GM18870 (cell line): ENCODE measurements around the gene RALGPS2.

Experiments
- ATAC-seq: cut with Tn5 transposase; IDR thresholded peaks from one replicate; pipeline ENCODE4 v1.9.1; 2021; ENCODE audit warnings: moderate library complexity; ENCODE audit not compliant: unreplicated experiment

Gene RALGPS2

DNA sequence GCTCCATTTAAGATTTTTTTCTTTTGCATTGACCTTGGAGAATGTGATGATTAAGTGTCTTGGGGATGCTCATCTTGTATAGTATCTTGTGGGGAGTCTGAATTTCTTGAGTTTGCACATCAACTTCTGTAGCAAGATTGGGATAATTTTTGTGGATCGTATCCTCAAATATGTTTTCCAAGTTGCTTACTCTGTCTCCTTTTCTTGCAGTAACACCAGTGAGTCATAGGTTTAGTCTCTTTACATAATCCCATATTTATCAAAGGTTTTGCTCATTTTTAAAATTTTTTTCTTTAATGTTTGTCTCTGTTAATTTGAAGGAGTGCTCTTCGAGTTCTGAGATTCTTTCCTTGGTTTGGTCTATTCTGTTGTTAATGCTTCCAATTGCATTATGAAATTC, 187.6 kb downstream of the RALGPS2 start:
- no peak for ATAC-seq

DNA sequence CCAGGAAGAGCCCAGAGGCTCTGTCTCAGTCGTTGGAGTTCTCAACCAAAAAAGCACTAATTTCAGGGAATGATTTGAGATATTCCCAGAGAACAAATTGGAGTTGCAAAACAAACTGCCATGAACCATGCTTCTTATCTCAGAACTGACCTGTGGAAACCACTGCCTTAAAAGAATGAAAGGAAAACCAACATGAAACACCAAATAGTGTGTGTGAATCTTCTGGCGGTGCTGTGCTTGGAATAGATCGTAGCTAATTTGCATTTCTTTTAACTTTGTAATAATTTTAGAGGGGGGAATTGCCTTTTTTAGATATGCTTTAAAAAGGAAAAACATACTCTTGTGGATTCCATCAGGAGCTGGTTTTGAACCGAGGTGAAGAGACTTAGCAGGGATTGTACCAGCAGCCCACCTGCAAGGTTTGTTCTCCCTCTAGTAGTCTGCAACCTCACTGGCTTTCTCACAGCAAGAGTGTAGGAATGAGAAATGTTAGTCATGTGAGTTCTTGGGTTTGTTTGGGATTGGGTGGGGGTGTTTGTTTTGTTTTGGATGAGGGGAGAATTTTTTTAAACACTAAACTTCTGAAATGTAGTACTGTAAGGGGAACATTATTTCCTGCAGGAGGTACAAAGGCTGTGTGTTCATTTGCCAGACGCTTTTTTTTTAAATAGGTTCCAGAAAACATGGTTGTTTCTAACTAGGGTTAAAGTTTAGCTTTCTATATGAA, 191.6 kb downstream of the RALGPS2 start:
- no peak for ATAC-seq

DNA sequence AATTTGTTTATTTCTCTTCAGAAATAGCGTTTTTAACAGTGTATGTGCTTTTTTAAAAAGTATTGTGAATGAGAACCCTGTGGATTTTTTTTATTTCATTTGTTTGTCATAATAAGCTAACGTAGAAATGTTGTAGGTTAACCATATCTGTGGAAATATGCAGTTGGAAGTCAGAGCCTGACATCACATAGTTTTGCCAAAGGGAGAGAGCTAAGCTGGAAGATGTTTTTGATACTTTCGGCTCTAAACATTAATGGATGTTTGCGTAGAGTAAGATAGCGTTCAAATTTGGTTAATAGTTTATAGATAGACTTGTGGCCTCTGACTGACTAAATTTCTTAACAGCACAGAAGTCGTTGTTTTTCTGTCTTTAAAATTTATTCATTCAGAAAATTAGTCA, 193.3 kb downstream of the RALGPS2 start:
- ATAC-seq: no peak

DNA sequence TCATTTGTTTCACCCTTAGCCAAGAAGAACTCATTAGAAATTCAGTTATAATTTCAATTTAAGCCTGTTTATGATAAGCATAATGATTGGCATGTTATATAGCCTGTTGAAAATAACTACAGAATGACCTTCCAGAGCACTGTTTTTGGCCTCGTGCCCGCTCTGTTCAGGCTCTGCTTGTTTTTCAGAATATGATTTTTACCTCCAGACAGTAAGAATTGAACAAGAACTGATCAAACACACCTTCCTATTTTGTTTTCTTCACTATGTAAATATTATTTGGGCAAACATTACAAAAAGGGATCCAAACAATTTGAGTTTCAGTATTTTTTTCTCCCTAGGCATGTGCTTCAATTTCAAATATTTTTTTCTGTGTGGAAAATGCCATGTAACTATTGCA, 193.9 kb downstream of the RALGPS2 start:
- ATAC-seq: no peak

DNA sequence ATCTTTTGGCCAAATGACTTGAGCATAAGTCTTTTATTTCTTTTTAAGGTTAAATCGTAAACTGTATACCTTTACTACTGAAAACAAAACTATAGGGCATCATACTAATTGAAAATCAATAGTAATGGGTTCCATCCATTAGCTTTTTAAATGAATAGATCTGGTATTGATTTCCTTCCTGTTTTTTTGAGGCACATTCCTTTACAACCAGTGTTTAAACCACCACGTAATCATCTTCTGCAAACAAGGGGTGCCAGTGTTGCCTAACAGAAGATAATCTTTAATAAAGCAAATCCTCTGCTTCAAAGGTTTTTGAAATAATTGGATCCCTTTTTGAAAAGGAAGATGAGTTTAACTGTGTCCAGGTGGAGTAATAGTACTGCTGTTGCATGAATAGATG, 194.5 kb downstream of the RALGPS2 start:
- no peak for ATAC-seq

DNA sequence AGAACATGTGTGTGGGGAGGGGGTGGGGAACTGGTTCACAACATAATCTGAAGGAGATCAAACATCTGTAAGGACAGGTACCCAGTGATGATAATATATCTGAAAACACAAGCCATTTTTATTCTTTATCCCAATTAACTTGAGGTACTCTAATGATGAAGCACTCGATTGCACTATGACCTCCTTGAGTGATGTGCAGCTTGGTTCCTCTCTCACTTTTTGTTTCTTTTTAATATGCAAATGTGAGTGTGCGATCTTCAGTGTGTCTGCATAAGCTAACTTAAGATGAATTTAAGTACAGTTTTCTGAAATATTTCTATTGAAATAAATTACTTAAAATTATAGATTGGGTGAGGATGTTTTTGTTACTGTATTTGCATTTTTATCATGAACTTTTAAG, 196.5 kb downstream of the RALGPS2 start:
- no peak for ATAC-seq

DNA sequence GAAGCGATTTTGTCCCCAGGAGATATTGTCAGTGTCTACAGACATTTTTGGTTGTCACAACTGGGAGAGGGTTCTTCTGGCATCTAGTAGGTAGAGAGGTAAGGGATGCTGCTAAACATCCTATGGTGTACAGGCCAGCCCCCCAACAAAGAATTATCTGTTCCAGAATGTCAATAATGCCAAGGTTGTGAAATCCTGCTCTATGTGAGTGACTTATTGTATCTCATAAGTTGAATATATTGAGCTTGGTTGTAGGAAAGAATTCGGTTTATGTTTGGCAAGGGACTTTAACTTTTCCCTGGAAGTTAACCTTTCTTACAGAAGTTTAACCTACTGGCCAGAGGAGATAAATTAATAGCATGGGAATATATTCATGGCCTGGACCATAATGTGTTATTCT, 198.5 kb downstream of the RALGPS2 start:
- ATAC-seq: no peak

DNA sequence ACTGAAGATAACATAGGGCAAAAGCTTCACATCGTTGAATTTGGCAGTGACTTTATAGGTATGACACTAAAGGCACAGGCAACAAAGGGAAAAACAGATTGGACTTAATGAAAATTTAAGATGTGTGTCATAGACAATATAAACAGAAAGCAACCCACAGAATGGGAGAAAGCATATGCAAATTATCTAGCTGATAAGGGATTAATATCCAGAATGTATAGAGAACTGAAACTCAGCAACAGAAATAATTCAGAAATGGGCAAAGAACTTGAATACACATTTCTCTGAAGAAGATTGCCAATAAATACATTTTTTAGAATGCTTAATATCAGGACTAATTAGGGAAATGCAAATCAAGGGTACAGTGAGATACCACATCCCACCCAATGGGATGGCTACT, 201.0 kb downstream of the RALGPS2 start:
- no peak for ATAC-seq

DNA sequence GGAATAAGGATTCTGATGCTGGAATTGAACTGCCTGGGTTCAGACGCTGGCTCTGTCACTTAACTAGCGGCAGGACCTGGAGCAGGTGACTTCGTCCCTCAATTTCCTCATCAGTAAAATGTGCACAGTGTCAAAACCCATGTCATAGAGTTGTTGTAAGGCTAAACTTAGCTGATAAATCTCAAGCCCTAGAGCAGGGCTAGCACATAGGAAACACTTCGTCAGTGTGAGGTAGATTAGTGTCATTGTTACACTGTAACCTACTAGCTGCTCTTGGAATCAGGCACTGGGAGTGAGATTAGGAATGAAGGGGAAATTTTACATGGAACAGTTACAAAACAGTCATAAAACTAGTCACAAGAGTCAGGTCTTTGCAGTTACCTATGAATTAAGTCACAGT, 202.0 kb downstream of the RALGPS2 start:
- ATAC-seq: no peak

DNA sequence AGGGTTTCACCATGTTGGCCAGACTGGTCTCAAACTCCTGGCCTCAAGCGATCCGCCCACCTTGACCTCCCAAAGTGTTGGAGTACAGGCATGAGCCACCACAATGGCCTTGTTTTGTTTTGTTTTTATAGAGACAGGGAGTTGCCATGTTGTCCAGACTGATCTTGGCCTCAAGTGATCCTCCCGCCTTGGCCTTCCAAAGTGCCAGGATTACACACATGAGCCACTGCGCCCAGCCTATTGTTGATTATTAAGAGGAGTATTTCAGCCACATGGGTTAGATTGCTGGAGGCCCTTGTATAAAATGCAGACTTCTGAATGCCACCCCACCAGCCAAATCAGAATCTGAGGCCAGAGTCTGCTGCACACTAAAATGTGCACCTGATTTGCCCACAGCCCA, 203.0 kb downstream of the RALGPS2 start:
- ATAC-seq: no peak

DNA sequence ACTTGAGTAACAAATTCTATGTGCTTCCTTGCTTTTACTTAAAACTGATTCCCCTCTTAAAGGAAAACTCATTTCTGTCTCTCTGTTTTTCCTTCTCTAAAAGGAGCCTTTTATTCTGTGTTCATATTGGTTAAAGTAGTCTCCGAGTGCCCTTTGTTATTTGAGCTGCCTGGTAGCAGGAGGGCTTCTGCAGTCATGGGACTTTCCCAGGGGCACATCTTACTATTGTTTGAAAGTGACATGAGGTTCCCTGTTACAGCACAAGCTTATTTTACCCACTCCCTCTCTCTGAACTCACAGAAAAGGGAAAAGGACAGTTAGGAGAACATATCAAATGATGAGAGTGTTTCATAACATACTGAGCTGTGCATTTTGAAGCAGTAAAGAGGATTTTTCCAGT, 203.9 kb downstream of the RALGPS2 start:
- peak; percentile 60 for ATAC-seq

DNA sequence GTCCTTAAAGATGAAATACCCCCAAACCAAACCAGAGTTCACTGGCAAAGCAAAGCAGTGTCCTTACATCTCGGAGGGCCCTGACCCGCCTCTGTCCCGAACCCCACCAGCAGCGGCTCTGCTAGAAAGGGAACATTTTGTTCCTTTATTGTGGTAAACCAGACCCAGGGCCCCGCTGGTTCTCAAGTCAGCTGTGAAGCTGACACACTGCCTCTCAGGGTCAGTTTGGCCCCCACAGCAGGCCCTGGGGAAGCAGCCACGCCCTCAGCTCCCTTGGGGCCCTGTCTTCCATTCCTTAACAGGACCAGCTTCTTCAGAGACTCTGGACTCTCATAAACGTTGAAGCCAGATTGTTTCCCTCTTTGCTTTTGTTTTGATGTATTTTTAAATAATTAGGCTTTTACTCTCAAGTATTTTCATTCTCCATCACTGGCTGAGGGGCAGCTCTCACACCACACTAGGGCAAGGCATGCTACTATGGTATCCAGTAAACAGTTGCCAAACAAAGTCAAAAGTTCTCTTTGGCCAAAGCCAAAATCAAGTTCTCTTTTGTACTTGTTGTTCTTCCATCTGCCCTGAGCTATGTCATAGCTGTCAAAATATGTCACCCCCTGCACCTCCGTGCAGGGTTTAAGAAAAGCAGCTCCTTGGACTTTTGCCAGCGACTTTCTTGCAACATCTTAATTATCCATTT, 207.0 kb downstream of the RALGPS2 start:
- no peak for ATAC-seq

DNA sequence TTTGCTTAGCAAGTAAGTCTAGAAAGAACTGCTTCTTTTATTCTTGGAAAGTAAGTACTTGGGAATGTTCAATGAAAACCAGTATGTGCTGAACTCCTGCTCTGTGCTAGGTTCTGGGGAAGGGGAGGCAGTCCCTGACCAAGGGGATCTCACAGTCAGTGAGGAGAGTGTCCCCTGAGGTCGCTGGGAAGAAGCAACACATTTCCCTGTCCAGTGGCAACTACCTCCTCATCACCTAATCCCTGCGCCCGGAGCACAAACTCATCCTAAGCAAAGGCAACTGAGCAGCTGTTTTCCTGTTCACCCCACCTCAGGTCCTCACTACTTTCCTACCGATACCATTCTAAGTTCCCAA, 207.5 kb downstream of the RALGPS2 start:
- no peak for ATAC-seq

DNA sequence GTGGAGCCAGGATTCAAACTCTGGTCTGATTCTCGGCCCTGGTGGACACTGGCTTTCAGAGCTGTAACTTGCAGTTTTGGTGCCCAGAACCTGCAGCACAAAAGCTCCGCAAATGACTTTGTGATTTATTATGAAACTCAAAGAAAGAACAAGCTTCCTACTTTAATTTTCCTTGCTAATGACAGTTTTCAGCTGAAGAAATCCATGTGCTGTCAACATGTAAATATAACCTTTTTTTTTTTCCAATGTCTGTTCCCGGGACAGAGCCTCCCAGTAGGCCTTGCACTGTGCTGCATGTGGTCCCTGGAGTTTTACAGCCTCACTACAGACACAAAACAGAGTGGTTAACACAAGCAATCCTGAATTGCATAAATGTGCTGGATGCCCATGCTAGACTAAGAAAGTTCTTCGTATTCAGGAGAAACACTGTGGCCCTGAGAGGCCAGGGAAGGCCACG, 208.1 kb downstream of the RALGPS2 start:
- ATAC-seq: no peak

DNA sequence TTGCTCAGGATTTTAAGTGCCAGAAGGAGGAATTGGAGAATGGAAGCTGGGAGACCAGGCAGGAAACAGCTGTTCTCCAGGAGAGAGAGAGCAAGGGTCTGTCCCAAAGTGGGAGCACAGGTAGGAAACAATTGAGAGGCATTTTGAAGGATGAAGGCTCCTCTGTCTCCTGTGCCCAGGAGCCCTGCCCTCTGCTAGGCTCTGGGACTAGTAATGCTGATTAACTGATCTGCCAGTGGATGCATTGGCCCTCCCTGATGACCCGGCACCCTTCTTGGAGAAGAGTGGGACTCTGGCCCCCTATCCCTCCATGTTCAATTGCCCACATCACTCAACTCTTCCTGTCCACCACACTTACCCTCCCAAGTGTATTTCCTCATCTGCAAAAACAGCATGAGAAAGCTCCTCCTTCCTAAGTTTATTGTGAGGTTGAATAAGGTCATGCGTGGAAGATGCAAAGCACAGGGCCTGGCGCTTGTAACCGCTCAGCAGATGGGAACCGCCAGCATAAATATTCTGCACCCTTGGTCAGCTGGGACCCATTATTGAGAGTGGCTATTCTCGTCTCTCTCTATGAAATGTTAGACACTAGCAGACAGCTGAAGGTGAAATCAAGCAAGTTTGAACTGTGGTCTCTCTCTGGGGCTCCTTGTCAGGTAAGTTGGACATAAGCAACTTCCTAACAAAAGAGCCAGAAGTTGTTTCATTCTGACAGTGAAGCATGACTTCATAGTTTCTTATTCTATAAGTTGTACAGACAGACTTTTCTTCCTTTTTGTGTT, 208.9 kb downstream of the RALGPS2 start:
- ATAC-seq: no peak

DNA sequence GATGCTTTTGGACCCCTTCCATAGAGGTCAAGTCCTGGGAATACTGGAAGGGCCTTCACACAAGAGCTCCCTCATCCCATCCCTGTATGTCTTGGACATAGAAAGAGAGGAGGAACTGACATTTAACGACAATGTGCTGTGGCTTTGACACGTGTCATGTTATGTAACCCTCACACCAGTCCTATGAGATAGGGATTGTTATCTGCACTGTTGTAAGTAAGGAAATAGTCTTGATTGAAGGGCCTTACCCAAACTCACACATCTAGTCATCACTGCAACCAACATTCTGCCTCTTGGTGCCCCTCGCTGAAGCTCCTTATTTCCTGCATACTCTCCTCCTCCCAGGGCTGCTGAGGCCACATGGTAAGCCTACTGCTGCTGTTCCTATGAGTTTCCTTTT, 209.5 kb downstream of the RALGPS2 start:
- ATAC-seq: no peak

DNA sequence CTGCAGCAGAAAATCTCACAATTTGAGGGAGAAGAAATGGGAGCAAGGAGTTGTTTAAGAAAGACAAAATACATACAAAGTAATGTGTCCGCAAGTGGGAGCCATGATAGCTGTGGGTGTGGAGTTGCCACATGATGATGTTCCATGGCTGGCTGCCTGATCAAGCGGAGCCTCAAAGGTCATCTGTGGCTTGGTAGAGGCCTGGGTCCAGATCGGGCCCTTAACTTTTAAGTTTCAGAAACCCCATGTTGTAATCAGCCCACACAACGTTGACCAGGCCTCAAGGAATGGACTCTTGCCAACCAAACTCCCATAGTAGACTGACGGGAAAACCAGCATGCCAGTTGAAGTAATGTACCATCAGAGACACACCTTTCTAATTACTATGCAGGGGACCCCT, 210.6 kb downstream of the RALGPS2 start:
- ATAC-seq: no peak

DNA sequence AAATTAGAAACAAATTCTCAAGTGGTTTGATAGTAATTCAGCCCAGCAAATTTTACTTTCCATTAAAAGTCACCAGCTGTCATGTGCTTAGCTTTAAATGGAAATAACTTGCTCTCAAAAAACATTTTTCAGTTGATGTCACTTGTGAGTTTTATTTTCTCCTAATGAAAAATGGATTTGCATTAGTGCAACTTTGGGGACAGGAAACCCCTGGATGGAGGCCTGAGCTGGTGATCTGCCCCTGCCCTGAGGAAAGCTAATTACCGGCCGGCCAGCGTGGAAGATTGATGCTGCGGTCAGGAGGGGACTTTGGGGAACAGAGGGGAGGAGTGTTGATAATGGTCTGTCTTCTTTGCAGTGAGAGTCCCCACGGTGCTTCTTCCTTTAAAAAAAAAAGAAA, 212.7 kb downstream of the RALGPS2 start:
- ATAC-seq: no peak

DNA sequence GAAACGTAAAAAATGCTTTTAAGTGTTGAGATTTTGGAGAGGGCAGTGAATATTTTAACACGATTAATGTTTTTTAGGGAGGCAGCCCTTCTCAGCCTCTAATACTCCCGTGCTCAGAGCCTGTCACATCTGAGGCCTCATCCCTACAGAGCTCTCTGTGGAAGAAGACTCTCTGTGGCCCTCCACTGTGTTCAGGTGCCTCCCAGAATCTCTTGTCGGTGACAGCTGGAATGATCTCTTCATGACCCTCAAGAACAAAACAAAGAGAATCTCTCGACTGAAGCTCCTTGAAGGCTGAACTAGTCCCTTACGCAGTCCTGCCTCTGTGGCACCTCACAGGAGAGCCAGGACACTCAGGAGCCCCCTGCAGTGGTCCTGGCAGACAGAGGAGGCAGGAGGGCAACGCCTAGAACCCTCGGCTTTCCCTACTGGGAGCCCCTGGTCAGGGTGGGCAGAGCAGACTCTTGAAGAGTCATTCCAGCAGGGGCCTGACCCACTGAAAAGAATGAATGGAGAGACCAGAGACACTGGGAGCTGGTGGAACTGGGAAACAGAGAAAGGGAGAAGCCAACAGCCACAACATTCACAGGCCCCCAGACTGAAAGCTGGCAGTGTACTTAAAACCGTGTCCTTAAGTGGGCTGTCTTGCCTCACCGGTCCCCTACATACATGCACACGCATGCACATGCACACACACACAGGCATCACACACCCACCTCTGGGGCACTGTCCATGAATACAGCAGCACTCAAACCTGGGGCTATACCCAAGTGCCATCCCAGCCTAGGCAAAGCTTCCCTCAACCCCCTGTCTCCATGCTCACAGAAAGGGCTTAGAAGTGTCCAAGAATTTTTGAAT, 213.3 kb downstream of the RALGPS2 start:
- no peak for ATAC-seq

DNA sequence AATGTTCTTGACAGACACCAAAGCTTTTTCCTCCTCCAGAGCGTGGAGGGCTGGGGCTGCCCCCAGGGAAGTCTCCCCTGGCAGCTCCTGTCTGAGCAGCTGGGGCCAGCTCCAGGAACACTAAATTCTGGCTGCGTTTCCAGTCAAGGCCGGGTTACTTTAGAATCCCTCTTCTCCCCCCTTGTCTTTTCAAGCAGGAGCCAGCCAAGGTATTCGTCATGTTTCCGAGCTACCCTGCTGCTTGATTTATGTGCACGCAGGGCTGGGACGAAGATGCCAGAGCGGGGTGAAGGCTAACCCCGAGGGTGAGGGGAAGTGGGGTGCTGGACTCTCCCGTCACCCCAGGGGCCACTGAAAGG, 213.9 kb downstream of the RALGPS2 start:
- no peak for ATAC-seq
